ENCODE data around the gene POGLUT2.
A peak's percentile ranks its signal among the peaks of the same experiment; 100 is the strongest.

POGLUT2 gene

GRCh38 chr13:102774214-102774568 lies 24.6 kb downstream of the POGLUT2 start:
- no peak for TF ChIP-seq CTCF (IDR thresholded peaks at IDR 0.05; ENCODE audit: low read depth, low read length, missing control alignments)
- DNase-seq (ENCODE audit: low read depth): no peak
- peak overlapping the region; percentile 98 for H3K4me3 ChIP-seq (ENCODE audit: low read depth, low read length)

- no peak for TF ChIP-seq CTCF (IDR thresholded peaks at IDR 0.05; ENCODE audit: low read depth, low read length, missing control alignments)
- DNase-seq (ENCODE audit: low read depth): peak; percentile 47
- peak within 1 kb of the TSS; percentile 98 for H3K4me3 ChIP-seq (ENCODE audit: low read depth, low read length)
These were observed 25.1 kb downstream of the POGLUT2 start, which contains the start of gene TEX30 for GRCh38 chr13:102773441-102774213. Gene TEX30, minus strand, starts transcription at chr13:102773786. Its CDS starts 3,760 bp downstream, at chr13:102770026.

GRCh38 chr13:102772042-102772425 lies 26.7 kb downstream of the POGLUT2 start:
- no peak for DNase-seq (ENCODE audit: low read depth)
- H3K4me3 ChIP-seq (ENCODE audit: low read depth, low read length): no peak overlapping the region; the same call in 1 of the 2 replicates
- no peak for TF ChIP-seq CTCF (IDR thresholded peaks at IDR 0.05; ENCODE audit: low read depth, low read length, missing control alignments)

- TF ChIP-seq CTCF (IDR thresholded peaks at IDR 0.05; ENCODE audit: low read depth, low read length, missing control alignments): no peak
- DNase-seq (ENCODE audit: low read depth): no peak
- no peak overlapping the region for H3K4me3 ChIP-seq (ENCODE audit: low read depth, low read length)
These were observed 27.3 kb downstream of the POGLUT2 start for GRCh38 chr13:102771298-102772041.

GRCh38 chr13:102770435-102770834 lies 28.3 kb downstream of the POGLUT2 start:
- no peak for DNase-seq (ENCODE audit: low read depth)
- H3K4me3 ChIP-seq (ENCODE audit: low read depth, low read length): no peak overlapping the region
- TF ChIP-seq CTCF (IDR thresholded peaks at IDR 0.05; ENCODE audit: low read depth, low read length, missing control alignments): no peak

- no peak for DNase-seq (ENCODE audit: low read depth)
- H3K4me3 ChIP-seq (ENCODE audit: low read depth, low read length): no peak overlapping the region
- TF ChIP-seq CTCF (IDR thresholded peaks at IDR 0.05; ENCODE audit: low read depth, low read length, missing control alignments): no peak
These were observed 29.1 kb downstream of the POGLUT2 start for GRCh38 chr13:102769679-102770078.

All from GM12864 (cell line).